Activated CD4-positive, CD25-positive, alpha-beta regulatory T cell treated with anti-CD3 and anti-CD28 coated beads, Interleukin-2, amount 50 U/mL, for 72 hours (primary cell): ENCODE results near the gene USP37.
"Not testable (repeated sequence)": the region's sequence is repeated elsewhere in the genome, so short reads cannot be mapped to it uniquely, and the experiment has no call there.

ENCODE experiments used
- DNase-seq: peaks from one replicate; pipeline ENCODE4 v3.0.0; 2021

USP37 gene

GRCh38 chr2:218547511-218547910, 20.6 kb downstream of the USP37 start:
- no peak for DNase-seq

DNA sequence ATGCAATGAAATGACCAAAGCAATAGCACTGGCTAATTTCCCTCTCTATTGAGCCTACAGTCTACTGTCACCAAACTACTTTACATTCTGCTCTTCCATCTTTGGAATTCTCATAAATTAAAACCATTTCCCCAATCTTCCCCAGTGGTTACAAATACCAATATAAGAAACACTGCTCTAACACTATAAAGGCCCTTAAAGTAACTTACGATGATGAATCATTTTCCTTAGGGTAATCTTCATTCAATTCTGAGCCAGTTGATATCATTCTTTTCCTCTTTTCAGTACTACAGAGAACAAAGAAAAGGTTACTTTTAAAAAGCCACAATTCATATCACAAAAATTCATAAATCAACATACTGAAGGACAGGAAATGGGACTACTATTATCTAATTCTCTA, 22.1 kb downstream of the USP37 start:
- no peak for DNase-seq

- no peak for DNase-seq
These were observed 28.1 kb downstream of the USP37 start for GRCh38 chr2:218540015-218540414.

GRCh38 chr2:218536804-218537494, 31.2 kb downstream of the USP37 start:
- DNase-seq: no peak

DNA sequence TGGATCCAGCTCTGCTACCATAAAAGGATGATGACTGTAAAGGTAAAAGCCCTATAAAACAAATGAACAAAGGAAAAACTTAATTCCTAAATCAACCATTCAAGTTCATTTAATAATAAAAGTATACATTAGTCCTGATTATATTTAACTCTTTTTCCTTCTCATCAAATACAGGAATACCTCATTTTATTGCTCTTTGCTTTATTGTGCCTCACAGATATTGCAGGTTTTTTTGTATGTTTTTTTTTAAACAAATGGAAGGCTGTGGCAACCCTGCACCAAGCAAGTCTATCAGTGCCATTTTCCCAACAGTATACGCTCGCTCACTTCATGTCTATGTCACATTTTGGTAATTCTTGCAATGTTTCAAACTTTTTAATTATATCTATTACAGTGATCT, 38.2 kb downstream of the USP37 start:
- no peak for DNase-seq

- not testable (repeated sequence) for DNase-seq
These were observed 39.7 kb downstream of the USP37 start for GRCh38 chr2:218528409-218528808.

DNA sequence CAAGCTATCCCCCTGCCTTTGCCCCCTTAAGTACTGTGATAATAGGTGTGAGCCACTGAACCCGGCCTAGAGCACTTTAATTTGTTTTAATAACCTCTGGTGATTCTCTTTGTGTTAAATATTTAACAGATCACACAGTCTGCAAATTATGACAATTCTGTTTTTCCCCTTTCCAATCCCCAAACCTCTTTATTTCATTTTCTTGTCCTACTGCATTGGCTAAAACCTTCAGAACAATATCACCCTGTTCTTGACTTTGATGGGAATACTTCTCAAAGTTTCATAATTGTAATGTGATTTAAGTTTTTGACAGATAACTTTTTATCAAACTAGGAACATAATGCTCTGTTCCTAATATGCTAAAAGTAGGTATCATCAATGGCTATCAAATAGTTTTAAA, 44.5 kb downstream of the USP37 start:
- DNase-seq: no peak

DNA sequence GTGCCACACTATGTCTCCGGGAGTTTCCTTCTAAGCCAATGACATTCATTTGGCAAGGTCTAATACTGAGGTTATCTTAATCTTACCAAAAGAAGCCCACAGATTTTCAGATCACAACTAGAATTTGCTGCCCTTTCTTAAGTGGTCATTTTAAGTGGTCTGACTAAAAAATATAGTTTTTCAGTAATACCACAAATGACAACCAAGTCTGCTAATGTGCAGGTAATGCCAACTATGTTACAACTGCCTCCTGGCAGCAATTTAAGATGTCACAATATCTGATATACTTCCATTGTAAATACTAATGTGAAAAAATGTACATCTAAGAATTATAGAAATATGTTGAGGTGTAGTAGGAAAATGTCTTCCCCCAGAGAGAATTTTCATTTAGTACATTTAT, 49.3 kb downstream of the USP37 start:
- no peak for DNase-seq

DNA sequence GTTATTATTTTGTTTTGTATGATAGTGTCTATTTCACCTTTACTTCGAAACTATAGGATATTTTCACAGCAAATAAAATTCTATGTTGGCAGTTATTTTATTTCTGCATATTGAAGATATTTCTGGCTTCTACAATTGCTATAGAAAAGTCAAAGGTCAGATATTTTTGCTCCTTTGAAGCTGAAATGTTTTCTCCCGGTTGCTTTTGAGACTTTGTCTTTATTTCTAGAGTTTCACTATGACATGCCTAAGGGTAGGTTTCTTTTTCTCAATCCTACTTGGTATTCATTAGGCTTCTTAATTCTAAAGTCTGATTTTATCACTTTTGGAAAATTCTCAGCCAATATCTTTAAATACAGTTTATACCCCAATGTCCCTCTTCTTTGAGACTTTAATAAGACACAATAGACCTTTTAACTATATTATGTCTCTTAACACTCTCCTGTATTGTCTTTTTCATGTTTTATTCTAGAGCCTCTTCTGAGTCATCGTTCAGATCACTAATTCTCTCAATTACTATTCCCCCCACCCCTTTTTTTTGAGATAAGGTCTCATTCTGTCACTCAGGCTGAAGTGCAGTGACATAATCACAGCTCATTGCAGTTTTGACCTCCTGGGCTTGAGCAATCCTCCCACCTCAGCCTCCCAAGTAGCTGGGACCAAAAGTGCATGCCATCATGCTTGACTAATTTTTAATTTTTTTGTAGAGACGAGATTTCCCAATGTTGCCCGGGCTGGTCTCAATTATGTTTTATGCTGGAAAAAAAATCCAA, 50.5 kb downstream of the USP37 start:
- no peak for DNase-seq

GRCh38 chr2:218516614-218517013, 51.5 kb downstream of the USP37 start:
- no peak for DNase-seq

DNA sequence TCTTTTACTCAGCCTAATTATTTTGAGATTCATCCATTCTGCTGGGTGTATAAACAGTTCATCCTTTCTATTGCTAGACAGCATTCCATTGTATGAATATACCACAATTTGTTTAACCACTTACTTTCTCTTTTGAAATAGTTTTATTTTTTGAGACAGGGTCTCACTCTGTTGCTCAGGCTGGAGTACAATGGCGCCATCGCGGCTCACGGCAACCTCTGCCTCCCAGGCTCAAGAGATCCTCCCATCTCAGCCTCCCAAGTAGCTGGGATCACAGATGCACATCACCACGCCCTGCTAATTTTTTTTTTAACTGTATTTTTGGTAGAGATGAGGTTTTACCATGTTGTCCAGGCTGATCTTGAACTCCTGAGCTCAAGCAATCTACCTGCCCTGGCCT, 54.5 kb downstream of the USP37 start:
- DNase-seq: no peak

GRCh38 chr2:218508299-218508698, 59.9 kb downstream of the USP37 start:
- DNase-seq: no peak

DNA sequence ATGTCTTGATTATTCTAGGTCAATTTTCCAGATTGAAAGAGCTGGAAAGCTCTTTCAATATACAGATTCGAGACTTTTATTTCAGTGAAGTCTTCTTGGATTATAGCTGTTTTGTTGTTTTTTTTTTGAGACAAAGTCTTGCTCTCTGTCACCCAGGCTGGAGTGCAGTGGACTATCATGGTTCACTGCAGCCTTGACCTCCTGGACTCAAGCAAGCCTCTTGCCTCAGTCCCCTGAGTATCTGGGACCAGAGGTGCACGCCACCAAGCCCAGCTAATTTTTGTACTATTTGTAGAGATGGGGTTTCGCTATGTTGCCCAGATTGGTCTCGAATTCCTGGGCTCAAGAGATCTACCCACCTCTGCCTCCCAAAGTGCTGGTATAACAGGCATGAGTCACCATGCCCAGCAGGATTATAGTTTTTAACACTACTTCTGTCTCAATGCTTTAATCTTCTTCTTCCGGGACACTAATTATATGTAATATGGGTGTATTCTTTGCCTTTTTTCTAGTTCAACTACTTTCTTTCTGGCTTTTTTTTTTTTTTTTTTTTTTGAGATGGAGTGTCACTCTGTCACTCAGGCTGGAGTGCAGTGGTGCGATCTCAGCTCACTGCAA, 62.3 kb downstream of the USP37 start:
- DNase-seq: no peak

DNA sequence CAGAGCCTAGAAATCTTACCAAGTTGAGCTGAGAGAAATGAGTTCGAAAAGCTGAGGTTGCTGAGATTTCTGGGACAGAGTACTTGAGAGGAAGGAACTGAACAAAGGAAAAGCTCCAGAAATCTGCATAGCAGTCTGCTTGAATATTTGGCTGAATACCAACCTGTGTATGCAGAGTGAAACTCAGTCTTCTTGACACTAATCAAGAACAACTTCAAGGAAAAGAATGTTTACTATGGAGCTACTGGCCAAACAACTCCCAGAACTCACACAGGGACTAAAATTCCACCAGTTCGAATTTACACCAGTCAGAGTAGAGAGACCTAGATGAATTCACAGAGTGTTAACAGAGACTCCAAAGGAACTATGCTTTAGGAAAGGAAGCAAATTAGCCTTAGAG, 66.5 kb downstream of the USP37 start:
- DNase-seq: no peak

DNA sequence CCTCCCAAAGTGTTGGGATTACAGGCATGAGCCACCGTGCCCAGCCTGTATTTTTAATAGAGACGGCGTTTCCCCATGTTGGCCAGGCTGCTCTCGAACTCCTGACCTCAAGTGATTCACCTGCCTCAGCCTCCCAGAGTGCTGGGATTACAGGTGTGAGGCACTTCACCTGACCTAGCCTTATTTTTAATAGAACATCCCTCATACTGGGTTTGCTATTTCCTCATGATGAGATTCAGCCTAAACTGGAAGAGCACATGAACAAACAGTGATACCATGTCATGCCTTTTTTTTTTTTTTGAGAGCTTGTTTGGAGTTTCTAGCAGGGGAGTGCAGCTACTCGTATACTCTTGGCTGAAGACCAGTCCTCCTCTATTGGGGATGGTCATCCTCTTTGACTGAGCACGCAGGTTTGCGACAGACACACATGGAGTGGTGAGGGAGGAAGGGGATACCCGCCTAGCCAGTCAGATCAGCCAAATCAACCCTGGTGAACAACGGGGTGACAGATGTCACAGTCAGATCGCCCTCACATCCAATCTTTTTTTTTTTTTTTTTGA, 67.6 kb downstream of the USP37 start:
- no peak for DNase-seq

- no peak for DNase-seq
These were observed 82.0 kb downstream of the USP37 start for GRCh38 chr2:218485986-218486667.

GRCh38 chr2:218482651-218483050, 85.5 kb downstream of the USP37 start:
- no peak for DNase-seq

- DNase-seq: no peak
These were observed 88.6 kb downstream of the USP37 start for GRCh38 chr2:218479595-218479994.

DNA sequence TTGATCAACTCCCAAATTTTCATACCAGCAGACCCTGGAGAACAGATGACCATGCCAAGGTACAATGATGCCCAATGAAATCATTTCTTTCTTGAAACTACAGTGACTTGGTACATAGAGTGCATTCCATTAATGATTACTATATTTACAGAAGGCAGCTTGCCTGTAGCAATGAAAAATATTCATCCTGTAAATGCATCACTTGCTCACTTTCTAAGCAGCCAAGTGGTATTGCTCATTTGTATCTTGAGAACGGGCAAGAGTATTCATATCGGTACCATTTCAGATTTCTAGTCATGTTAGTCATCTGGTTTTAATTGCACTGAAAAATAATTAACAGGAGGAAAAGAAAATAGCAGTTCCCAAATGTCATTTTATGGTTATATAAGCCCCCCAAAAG, 89.6 kb downstream of the USP37 start:
- no peak for DNase-seq

GRCh38 chr2:218477247-218477646, 90.9 kb downstream of the USP37 start:
- no peak for DNase-seq

GRCh38 chr2:218476676-218477075, 91.5 kb downstream of the USP37 start:
- DNase-seq: no peak

DNA sequence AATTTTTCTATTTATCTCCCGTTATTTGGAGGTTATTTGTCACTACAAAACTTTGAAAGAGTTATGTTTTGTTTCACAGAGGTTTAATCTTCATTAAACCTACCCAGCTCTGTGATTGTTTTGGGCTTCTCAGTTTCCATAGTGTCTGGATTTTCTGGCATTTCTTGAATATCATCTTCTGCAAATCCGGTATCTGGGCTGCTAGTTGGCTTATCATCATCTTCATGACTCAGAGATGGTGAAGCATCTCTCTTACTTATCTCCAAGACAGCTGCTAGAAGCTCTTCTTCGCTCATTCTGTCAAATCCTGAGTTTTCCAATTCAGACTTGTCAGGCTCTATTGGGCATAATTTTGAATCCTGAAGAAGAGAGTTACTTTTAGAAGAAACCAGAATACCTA, 93.6 kb downstream of the USP37 start:
- no peak for DNase-seq

DNA sequence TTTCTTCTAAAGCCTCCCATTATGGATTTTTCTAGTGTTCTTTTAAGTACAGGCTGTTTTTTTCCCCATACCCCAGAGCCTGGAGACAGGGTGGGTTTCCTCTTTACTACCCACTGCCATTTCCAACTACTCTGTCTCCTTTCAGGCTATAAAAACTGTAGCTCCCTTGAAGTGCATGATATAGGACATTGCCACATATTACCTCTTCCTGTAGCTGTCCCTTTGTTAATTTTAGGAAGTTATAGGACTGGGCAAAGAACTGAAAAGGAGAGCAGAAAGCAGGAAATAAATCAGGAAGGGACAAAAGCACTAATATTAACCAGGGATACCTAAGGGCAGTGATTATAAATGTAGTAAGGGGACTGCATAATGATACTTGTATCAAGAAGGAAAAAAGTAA, 95.2 kb downstream of the USP37 start:
- no peak for DNase-seq
